OCI-LY7 (cell line): ENCODE measurements around the gene SPATA3.

Source experiments
- EZH2phosphoT487 ChIP-seq: fragments of 200-600 bp; sonication (generic); IDR thresholded peaks from 2 replicates; pipeline ENCODE4 v1.6.1; 2018; ENCODE audit warnings: low read depth, borderline replicate concordance, mild to moderate bottlenecking, mixed run types, antibody characterized with exemption, low read length, moderate library complexity, mixed read lengths
- TF ChIP-seq, protein P1 (sequence below): fragments of 200-600 bp; sonication (generic); conservative IDR thresholded peaks from 2 replicates; pipeline ENCODE4 v1.5.1; 2014; ENCODE audit warnings: mild to moderate bottlenecking, antibody characterized with exemption, low read length, moderate library complexity, mixed read lengths

DNA sequence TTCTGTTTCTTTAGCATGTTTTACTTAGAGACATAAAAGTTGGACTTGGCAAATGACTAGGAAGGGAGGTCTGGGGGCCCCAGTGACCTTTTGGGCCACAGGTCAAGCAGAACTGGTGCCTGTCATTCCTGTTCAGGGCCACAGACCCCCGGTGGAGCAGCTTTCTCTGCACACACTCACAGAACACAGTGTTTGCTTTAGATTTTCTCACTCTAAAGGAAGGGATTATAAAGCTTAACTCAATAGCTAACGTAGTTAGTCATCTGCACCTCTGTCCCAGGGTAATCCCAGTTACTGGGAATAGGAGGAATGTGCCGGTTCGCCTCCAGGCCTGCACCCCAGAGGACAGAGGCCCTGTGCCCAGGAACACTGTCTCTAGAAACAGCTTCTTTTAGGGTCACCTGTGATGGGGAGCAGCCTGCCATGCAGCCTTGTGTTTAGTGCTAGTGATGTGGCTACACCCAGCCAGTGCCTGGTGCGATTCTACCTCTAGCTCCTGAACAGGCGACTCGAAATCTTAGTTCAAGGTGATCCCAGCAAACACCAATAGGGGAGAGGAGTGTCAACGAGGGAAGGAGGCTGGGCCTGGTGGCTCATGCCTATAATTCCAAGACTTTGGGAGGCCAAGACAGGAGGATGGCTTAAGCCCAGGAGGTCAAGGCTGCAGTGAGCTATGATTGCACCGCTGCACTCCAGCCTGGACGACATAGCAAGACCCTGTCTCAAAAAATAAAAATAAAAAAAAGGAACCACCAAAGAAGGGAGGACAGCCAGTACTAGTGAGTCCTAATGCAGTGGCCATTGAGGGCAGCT, 11.6 kb downstream of the SPATA3 start:
- TF ChIP-seq, protein P1, sequence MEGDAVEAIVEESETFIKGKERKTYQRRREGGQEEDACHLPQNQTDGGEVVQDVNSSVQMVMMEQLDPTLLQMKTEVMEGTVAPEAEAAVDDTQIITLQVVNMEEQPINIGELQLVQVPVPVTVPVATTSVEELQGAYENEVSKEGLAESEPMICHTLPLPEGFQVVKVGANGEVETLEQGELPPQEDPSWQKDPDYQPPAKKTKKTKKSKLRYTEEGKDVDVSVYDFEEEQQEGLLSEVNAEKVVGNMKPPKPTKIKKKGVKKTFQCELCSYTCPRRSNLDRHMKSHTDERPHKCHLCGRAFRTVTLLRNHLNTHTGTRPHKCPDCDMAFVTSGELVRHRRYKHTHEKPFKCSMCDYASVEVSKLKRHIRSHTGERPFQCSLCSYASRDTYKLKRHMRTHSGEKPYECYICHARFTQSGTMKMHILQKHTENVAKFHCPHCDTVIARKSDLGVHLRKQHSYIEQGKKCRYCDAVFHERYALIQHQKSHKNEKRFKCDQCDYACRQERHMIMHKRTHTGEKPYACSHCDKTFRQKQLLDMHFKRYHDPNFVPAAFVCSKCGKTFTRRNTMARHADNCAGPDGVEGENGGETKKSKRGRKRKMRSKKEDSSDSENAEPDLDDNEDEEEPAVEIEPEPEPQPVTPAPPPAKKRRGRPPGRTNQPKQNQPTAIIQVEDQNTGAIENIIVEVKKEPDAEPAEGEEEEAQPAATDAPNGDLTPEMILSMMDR = no peak
- TF ChIP-seq EZH2phosphoT487 = no peak
